ENCODE measurements around the gene CLCNKB.
"Not testable (repeated sequence)": the region's sequence is repeated elsewhere in the genome, so short reads cannot be mapped to it uniquely, and the experiment has no call there.

The CLCNKB gene

GRCh38 chr1:16036461-16036860, 7.1 kb upstream of the CLCNKB start:
- DNase-seq = not testable (repeated sequence)

GRCh38 chr1:16038620-16038912, 5.0 kb upstream of the CLCNKB start:
- DNase-seq = no peak

- not testable (repeated sequence) for DNase-seq
Measured at GRCh38 chr1:16039871-16040270, 3.7 kb upstream of the CLCNKB start.

GRCh38 chr1:16041200-16041599, 2.4 kb upstream of the CLCNKB start:
- DNase-seq = no peak

- DNase-seq = no peak
Measured at GRCh38 chr1:16042096-16042495, 1.5 kb upstream of the CLCNKB start.

GRCh38 chr1:16042654-16043053, 928 bp upstream of the CLCNKB start:
- not testable (repeated sequence) for DNase-seq

- DNase-seq = no peak
Measured at GRCh38 chr1:16043950-16044349, 368 bp downstream of the CLCNKB start.

GRCh38 chr1:16046842-16047241, 3.3 kb downstream of the CLCNKB start:
- DNase-seq = no peak

GRCh38 chr1:16047791-16048475, 4.4 kb downstream of the CLCNKB start:
- DNase-seq = no peak

- peak; percentile 44 for DNase-seq
Measured at GRCh38 chr1:16048573-16049189, 5.1 kb downstream of the CLCNKB start.

- DNase-seq = no peak
Measured at GRCh38 chr1:16050328-16050727, 6.7 kb downstream of the CLCNKB start.

GRCh38 chr1:16051039-16051438, 7.5 kb downstream of the CLCNKB start:
- no peak for DNase-seq

- not testable (repeated sequence) for DNase-seq
Measured at GRCh38 chr1:16051949-16052348, 8.4 kb downstream of the CLCNKB start.

GRCh38 chr1:16053781-16054502, 10.4 kb downstream of the CLCNKB start:
- no peak for DNase-seq

GRCh38 chr1:16054598-16055540, 11.3 kb downstream of the CLCNKB start:
- DNase-seq = no peak

GRCh38 chr1:16055613-16056520, 12.3 kb downstream of the CLCNKB start:
- DNase-seq = peak; percentile 89

GRCh38 chr1:16056521-16056912, 12.9 kb downstream of the CLCNKB start:
- not testable (repeated sequence) for DNase-seq

GRCh38 chr1:16057314-16057915, 13.8 kb downstream of the CLCNKB start:
- not testable (repeated sequence) for DNase-seq

- not testable (repeated sequence) for DNase-seq
Measured at GRCh38 chr1:16058394-16059120, 15.0 kb downstream of the CLCNKB start.

GRCh38 chr1:16061266-16061665, 17.7 kb downstream of the CLCNKB start:
- DNase-seq = no peak
